Head of caudate nucleus (tissue), 42 donors: ENCODE measurements around the gene BCL7A.

Source experiments
- DNase-seq, 42 donors: peaks; one replicate each; pipeline versions ENCODE4 v3.0.0 to v3.0.0-alpha.2; 2020 to 2021; ENCODE audit warnings: mixed read lengths in 7 of 42
- intact Hi-C: fragments of 100-400 bp; cut with DNase I; formaldehyde crosslinking; loops from one replicate; pipeline ENCODE4 v1.15.0; 2022

The BCL7A gene

GRCh38 chr12:122082621-122083356 lies 61.1 kb downstream of the BCL7A start:
- intact Hi-C loops = no loop called here
- DNase-seq = no peak

GRCh38 chr12:122084857-122085405 lies 63.2 kb downstream of the BCL7A start:
- intact Hi-C loops = no loop called here

GRCh38 chr12:122085591-122085990 lies 63.9 kb downstream of the BCL7A start:
- DNase-seq = no peak
- intact Hi-C loops = no loop called here

More at GRCh38 chr12:122084857-122085405, 63.2 kb downstream of the BCL7A start:
- DNase-seq = no peak

GRCh38 chr12:122086116-122086515 lies 64.4 kb downstream of the BCL7A start:
- intact Hi-C loops = no loop called here
- DNase-seq = no peak

GRCh38 chr12:122086641-122087285 lies 65.1 kb downstream of the BCL7A start:
- DNase-seq = no peak
- intact Hi-C loops = no loop called here

- intact Hi-C loops = no loop called here
Observed at GRCh38 chr12:122087431-122088178, 65.9 kb downstream of the BCL7A start.

GRCh38 chr12:122088179-122088810 lies 66.6 kb downstream of the BCL7A start:
- intact Hi-C loops = no loop called here
- DNase-seq = no peak

More at GRCh38 chr12:122087431-122088178, 65.9 kb downstream of the BCL7A start:
- no peak for DNase-seq

GRCh38 chr12:122089077-122089476 lies 67.4 kb downstream of the BCL7A start:
- peak in 5 of 42 donors; percentile 21 to 61 (median 41) for DNase-seq
- intact Hi-C loops = no loop called here

GRCh38 chr12:122090759-122091515 lies 69.3 kb downstream of the BCL7A start:
- no peak for DNase-seq
- intact Hi-C loops = no loop called here

GRCh38 chr12:122093098-122093883 lies 71.6 kb downstream of the BCL7A start:
- intact Hi-C loops = no loop called here
- no peak for DNase-seq

- intact Hi-C loops = no loop called here
- DNase-seq = no peak
Observed at GRCh38 chr12:122094137-122094734, 72.6 kb downstream of the BCL7A start.

- intact Hi-C loops = no loop called here
- no peak for DNase-seq
Observed at GRCh38 chr12:122094735-122095631, 73.3 kb downstream of the BCL7A start.

- DNase-seq = no peak
- intact Hi-C loops = no loop called here
Observed at GRCh38 chr12:122096014-122096413, 74.3 kb downstream of the BCL7A start.

GRCh38 chr12:122096591-122097149 lies 75.0 kb downstream of the BCL7A start:
- DNase-seq = peak in 5 of 42 donors; percentile 14 to 56 (median 23)
- intact Hi-C loops = no loop called here

- DNase-seq = no peak
- intact Hi-C loops = no loop called here
Observed at GRCh38 chr12:122097584-122097926, 75.9 kb downstream of the BCL7A start.
